H54 (cell line): ENCODE measurements around the gene ZNF768.

Source experiments
- DNase-seq: peaks from one replicate; pipeline ENCODE4 v3.0.0; 2011; ENCODE audit warnings: low spot score, mixed read lengths; ENCODE audit not compliant: insufficient read length
- FAIRE-seq: peaks from 3 replicates; lab custom pipeline; 2011; peaks lifted over from hg19 to GRCh38; lab: Jason Lieb, UNC
- POLR2A ChIP-seq: IDR thresholded peaks from 2 replicates; pipeline ENCODE4 v1.6.1; 2011; ENCODE audit warnings: low read depth, mild to moderate bottlenecking, low read length

Gene ZNF768

GRCh38 chr16:30521873-30522641, 4.3 kb downstream of the ZNF768 start:
- TF ChIP-seq POLR2A = no peak; the same call in 1 of the 2 replicates
- FAIRE-seq (no peak), DNase-seq (no peak)

- DNase-seq (no peak), FAIRE-seq (no peak)
- no peak for TF ChIP-seq POLR2A
Observed at GRCh38 chr16:30521476-30521872, 4.9 kb downstream of the ZNF768 start.

- FAIRE-seq = no peak
- no peak for DNase-seq
- TF ChIP-seq POLR2A = no peak
Observed at GRCh38 chr16:30519120-30520049, 7.0 kb downstream of the ZNF768 start.

DNA sequence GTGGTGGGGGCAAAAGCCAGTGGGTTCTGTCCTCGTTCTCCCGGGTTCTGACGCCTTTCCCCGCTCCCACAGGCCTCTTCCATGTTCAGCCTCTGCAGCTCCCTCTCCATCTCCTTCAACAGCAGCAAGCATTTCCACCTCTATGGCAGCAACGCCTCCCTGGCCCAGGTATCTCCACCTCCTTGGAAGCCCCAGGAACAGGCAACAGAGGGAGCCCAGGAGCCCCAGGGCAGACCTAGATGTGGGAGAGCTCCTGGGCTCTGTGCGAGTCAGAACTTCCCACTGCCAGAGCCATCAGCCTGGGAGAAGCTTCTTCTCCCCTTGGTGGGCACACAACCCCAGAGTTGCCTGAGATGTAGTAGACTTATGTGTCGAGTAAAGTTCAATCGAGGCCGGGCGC, 7.8 kb downstream of the ZNF768 start:
- no peak for FAIRE-seq
- no peak for DNase-seq
- TF ChIP-seq POLR2A = no peak

DNA sequence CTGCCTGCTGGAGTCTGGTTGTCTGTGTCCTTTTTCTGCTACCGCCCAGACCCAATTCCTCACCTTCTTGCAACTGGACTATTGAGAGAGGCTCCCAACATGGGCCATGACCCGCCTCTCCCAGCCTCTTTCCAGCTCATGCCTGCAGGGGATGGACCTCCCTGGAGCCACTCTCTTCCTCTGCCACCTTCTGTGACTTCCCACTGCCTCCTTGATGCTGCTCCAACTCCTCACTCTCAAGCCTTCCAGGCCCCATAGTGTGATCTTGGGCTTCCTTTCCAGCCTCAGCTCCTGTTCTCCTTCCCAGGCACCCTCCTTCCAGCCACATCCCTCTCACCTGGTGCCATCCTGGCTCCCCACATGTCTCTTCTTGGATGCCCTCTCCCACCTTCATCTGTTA, 11.1 kb downstream of the ZNF768 start:
- FAIRE-seq (no peak), DNase-seq (no peak)
- no peak for TF ChIP-seq POLR2A

GRCh38 chr16:30511509-30511908, 14.9 kb downstream of the ZNF768 start:
- FAIRE-seq (no peak), DNase-seq (no peak)
- TF ChIP-seq POLR2A = no peak

GRCh38 chr16:30510376-30510938, 15.9 kb downstream of the ZNF768 start:
- DNase-seq (no peak), FAIRE-seq (no peak)
- TF ChIP-seq POLR2A = no peak

GRCh38 chr16:30509081-30509765, 17.1 kb downstream of the ZNF768 start:
- DNase-seq (no peak), FAIRE-seq (no peak)
- TF ChIP-seq POLR2A = no peak

DNA sequence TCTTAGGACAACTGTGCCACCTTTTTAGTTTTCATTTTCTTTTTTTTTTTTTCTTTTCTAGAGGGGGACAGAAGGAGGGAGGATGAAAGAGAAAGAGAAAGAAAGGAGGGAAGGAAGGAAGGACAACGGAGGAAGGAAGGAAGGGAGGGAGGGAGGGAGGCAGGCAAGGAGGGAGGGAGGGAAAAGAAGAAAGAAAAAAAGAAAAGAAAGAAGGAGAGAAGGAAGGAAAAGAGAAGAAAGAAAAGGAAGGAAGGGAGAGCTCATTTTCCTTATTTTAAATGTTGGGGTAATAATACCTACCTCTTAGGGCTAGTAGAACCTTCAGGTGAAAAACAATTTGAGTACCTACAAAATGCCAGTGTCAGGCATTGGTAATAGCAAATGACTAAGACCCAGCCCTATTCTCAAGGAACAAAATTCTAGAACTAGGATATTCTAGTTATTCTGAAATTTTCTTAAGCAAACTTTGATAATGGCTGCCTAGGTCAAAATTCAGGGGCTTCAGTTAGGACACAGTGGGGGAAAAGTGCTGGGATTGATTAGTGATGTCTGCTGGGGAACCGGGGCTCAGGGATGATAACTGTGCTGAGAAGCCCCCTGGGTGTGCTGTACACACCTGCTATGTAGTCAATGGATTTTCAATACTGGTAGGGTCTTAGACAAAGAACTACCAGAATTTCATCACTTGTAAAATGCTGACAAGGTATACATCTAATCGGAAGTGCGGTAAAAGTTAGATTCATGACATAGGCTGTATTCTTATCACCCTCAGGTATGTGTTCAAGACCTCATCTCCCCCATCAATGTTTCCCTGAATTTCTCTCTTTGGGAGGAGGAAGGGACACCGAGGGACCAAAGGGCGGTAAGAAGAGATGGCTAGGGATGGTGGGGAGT, 22.7 kb downstream of the ZNF768 start:
- no peak for TF ChIP-seq POLR2A
- no peak for DNase-seq
- no peak for FAIRE-seq

DNA sequence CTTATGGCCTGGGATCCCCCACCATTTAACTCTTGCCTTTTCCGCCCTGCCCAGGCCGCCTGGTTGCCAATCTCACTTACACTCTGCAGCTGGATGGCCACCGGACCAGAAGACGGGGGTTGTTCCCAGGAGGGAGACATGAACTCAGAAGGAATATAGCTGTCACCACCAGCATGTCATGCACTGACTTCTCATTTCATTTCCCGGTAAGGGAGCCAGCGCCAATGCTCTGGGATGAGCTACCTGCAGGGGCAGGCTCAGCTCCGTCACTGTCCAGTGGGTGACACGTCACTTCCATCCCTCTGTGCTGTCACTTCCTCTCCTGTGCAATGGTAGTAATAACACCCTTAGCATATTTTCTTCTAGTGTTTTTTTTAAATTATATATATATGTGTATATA, 27.1 kb downstream of the ZNF768 start:
- TF ChIP-seq POLR2A = no peak
- DNase-seq (no peak), FAIRE-seq (no peak)

- FAIRE-seq = no peak
- no peak for TF ChIP-seq POLR2A
- DNase-seq = no peak
Observed at GRCh38 chr16:30494709-30495108, 31.7 kb downstream of the ZNF768 start.

DNA sequence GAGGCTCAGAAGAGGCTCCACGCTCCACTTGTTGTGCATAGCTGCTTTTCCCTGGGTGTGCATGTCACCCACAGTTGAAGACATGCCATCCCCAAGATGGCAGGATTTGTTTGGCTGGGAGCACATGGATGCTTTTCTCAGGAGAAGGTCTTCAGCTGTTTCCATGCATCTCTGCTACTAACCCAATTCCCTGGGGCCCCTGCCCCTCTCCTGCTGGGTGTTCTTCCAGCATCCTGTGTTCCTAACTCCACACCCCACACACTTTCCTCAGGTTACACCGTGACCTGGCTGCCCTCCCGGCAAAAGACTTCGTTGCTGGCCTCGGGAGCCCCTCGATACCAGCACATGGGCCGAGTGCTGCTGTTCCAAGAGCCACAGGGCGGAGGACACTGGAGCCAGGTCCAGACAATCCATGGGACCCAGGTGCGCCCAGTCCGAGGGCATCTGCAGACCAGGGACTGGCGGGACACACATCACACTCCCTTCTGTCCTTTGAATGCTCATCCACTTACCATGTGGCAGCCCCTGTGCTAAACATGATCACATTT, 32.4 kb downstream of the ZNF768 start:
- FAIRE-seq = no peak
- TF ChIP-seq POLR2A = no peak

More for the DNA sequence above, 32.4 kb downstream of the ZNF768 start:
- DNase-seq = no peak
